OCI-LY1 (cell line): ENCODE results near the gene MBD5.

Experiments used
- CTCF ChIP-seq: fragments of 200-600 bp; sonication (generic), shearing (Covaris generic); IDR thresholded peaks from 2 replicates; pipeline ENCODE4 v1.5.1; 2017; ENCODE audit warnings: mild to moderate bottlenecking, antibody characterized with exemption, low read length, moderate library complexity, mixed read lengths
- EZH2 ChIP-seq: fragments of 200-600 bp; sonication (generic), shearing (Covaris generic); IDR thresholded peaks from 2 replicates; pipeline ENCODE4 v1.8.0; 2017; ENCODE audit warnings: borderline replicate concordance, mixed run types, mild to moderate bottlenecking, antibody characterized with exemption, low read length, moderate library complexity, mixed read lengths

- TF ChIP-seq CTCF (no peak), EZH2 (no peak)
These were observed 339.8 kb downstream of the MBD5 start for GRCh38 chr2:148360662-148361061.
